Embryonic facial prominence (tissue), 1 donor: ENCODE data around the gene TTC3.

Experiments used
- DNase-seq: peaks from one replicate; pipeline ENCODE4 v3.0.0-alpha.2; 2016; ENCODE audit errors: extremely low spot score

The TTC3 gene

GRCh38 chr21:37153196-37153934, 80.3 kb downstream of the TTC3 start:
- DNase-seq, result no peak

GRCh38 chr21:37153935-37154350, 80.9 kb downstream of the TTC3 start:
- DNase-seq, result no peak

- no peak for DNase-seq
Measured at GRCh38 chr21:37155186-37155585, 82.1 kb downstream of the TTC3 start.

GRCh38 chr21:37157938-37158337, 84.9 kb downstream of the TTC3 start:
- DNase-seq, result no peak

GRCh38 chr21:37159053-37159776, 86.2 kb downstream of the TTC3 start:
- no peak for DNase-seq

GRCh38 chr21:37159949-37160348, 86.9 kb downstream of the TTC3 start:
- DNase-seq, result no peak

- no peak for DNase-seq
Measured at GRCh38 chr21:37164742-37165141, 91.7 kb downstream of the TTC3 start.

GRCh38 chr21:37165586-37165985, 92.5 kb downstream of the TTC3 start:
- DNase-seq, result no peak

GRCh38 chr21:37166733-37167132, 93.7 kb downstream of the TTC3 start:
- no peak for DNase-seq

- DNase-seq, result no peak
Measured at GRCh38 chr21:37168666-37169065, 95.6 kb downstream of the TTC3 start.

GRCh38 chr21:37172646-37173045, 99.6 kb downstream of the TTC3 start:
- no peak for DNase-seq

- DNase-seq, result no peak
Measured at GRCh38 chr21:37176716-37177115, 103.7 kb downstream of the TTC3 start.

GRCh38 chr21:37181059-37181458, 108.0 kb downstream of the TTC3 start:
- no peak for DNase-seq

- DNase-seq, result no peak
Measured at GRCh38 chr21:37182222-37182621, 109.2 kb downstream of the TTC3 start.

- DNase-seq, result no peak
Measured at GRCh38 chr21:37183749-37184148, 110.7 kb downstream of the TTC3 start.

- DNase-seq, result no peak
Measured at GRCh38 chr21:37184784-37185593, 111.9 kb downstream of the TTC3 start.

GRCh38 chr21:37186983-37187382, 113.9 kb downstream of the TTC3 start:
- no peak for DNase-seq

- DNase-seq, result no peak
Measured at GRCh38 chr21:37188825-37189224, 115.8 kb downstream of the TTC3 start.

GRCh38 chr21:37192019-37192418, 119.0 kb downstream of the TTC3 start:
- no peak for DNase-seq

- DNase-seq, result no peak
Measured at GRCh38 chr21:37193006-37193405, 120.0 kb downstream of the TTC3 start.

GRCh38 chr21:37193676-37194075, 120.6 kb downstream of the TTC3 start:
- no peak for DNase-seq

- DNase-seq, result no peak
Measured at GRCh38 chr21:37195059-37195458, 122.0 kb downstream of the TTC3 start.

GRCh38 chr21:37195610-37196009, 122.6 kb downstream of the TTC3 start:
- DNase-seq, result no peak
